ENCODE data around the gene GATA2.

The GATA2 gene

GRCh38 chr3:128447561-128448013 is 45.4 kb downstream of the GATA2 start:
- H3K4me3 ChIP-seq (ENCODE audit: control insufficient read depth, low read depth, low read length): no peak overlapping the region
- no peak for TF ChIP-seq CTCF (IDR thresholded peaks at IDR 0.05; ENCODE audit: control insufficient read depth, insufficient read depth, low read depth, low read length, missing control alignments)
- DNase-seq (ENCODE audit: low read depth): no peak

- no peak for TF ChIP-seq CTCF (IDR thresholded peaks at IDR 0.05; ENCODE audit: control insufficient read depth, insufficient read depth, low read depth, low read length, missing control alignments)
- no peak overlapping the region for H3K4me3 ChIP-seq (ENCODE audit: control insufficient read depth, low read depth, low read length)
- no peak for DNase-seq (ENCODE audit: low read depth)
Observed at GRCh38 chr3:128446821-128447220, 46.2 kb downstream of the GATA2 start.

GRCh38 chr3:128445357-128445756 is 47.6 kb downstream of the GATA2 start:
- no peak overlapping the region for H3K4me3 ChIP-seq (ENCODE audit: control insufficient read depth, low read depth, low read length)
- no peak for DNase-seq (ENCODE audit: low read depth)
- TF ChIP-seq CTCF (IDR thresholded peaks at IDR 0.05; ENCODE audit: control insufficient read depth, insufficient read depth, low read depth, low read length, missing control alignments): no peak

GRCh38 chr3:128443771-128444170 is 49.2 kb downstream of the GATA2 start:
- TF ChIP-seq CTCF (IDR thresholded peaks at IDR 0.05; ENCODE audit: control insufficient read depth, insufficient read depth, low read depth, low read length, missing control alignments): no peak
- no peak overlapping the region for H3K4me3 ChIP-seq (ENCODE audit: control insufficient read depth, low read depth, low read length)
- no peak for DNase-seq (ENCODE audit: low read depth)

- H3K4me3 ChIP-seq (ENCODE audit: control insufficient read depth, low read depth, low read length): no peak overlapping the region
- TF ChIP-seq CTCF (IDR thresholded peaks at IDR 0.05; ENCODE audit: control insufficient read depth, insufficient read depth, low read depth, low read length, missing control alignments): no peak
- DNase-seq (ENCODE audit: low read depth): no peak
Observed at GRCh38 chr3:128442949-128443348, 50.1 kb downstream of the GATA2 start.

GRCh38 chr3:128442070-128442469 is 50.9 kb downstream of the GATA2 start:
- H3K4me3 ChIP-seq (ENCODE audit: control insufficient read depth, low read depth, low read length): no peak overlapping the region
- no peak for TF ChIP-seq CTCF (IDR thresholded peaks at IDR 0.05; ENCODE audit: control insufficient read depth, insufficient read depth, low read depth, low read length, missing control alignments)
- no peak for DNase-seq (ENCODE audit: low read depth)

- no peak overlapping the region for H3K4me3 ChIP-seq (ENCODE audit: control insufficient read depth, low read depth, low read length)
- DNase-seq (ENCODE audit: low read depth): no peak
- TF ChIP-seq CTCF (IDR thresholded peaks at IDR 0.05; ENCODE audit: control insufficient read depth, insufficient read depth, low read depth, low read length, missing control alignments): no peak
Observed at GRCh38 chr3:128439226-128439625, 53.8 kb downstream of the GATA2 start.

Measured in AG09309 (cell line).